Superior temporal gyrus (tissue), 1 donor: ENCODE measurements around the gene CS.
A peak's percentile ranks its signal among the peaks of the same experiment; 100 is the strongest.
"Not testable (repeated sequence)": the region's sequence is repeated elsewhere in the genome, so short reads cannot be mapped to it uniquely, and the experiment has no call there.

Source experiments
- DNase-seq: peaks from one replicate; pipeline ENCODE4 v3.0.0-alpha.2; 2016; ENCODE audit errors: extremely low spot score

The CS gene

GRCh38 chr12:56321027-56321426 lies 20.9 kb upstream of the CS start:
- DNase-seq = no peak

DNA sequence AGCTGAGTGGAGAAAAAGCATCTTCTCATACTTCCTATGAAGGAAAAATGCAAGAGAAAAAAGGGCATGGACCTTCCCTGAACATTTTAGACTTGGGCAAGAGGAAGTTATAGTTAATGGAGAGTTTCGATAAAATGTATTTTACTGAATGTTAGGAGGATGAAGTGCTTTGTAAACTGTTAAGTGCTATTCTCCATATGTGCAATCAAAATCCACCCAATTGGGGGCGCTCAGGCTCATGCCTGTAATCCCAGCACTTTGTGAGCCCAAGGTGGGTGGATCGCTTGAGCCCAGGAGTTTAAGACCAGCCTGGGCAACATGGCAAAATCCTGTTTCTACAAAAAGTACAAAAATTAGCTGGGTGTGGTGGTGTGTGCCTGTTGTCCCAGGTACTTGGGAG lies 17.5 kb upstream of the CS start:
- no peak for DNase-seq

- DNase-seq = peak; percentile 94
Measured at GRCh38 chr12:56315622-56316473, 15.7 kb upstream of the CS start, which contains the start of gene CNPY2. CNPY2 (minus strand) TSS chr12:56315988; CDS start chr12:56315217, 771 bp downstream.

- peak; percentile 67 for DNase-seq
Measured at GRCh38 chr12:56315249-56315621, 15.1 kb upstream of the CS start.

- DNase-seq = no peak
Measured at GRCh38 chr12:56311003-56311402, 10.9 kb upstream of the CS start.

- DNase-seq = no peak
Measured at GRCh38 chr12:56308714-56309113, 8.6 kb upstream of the CS start.

DNA sequence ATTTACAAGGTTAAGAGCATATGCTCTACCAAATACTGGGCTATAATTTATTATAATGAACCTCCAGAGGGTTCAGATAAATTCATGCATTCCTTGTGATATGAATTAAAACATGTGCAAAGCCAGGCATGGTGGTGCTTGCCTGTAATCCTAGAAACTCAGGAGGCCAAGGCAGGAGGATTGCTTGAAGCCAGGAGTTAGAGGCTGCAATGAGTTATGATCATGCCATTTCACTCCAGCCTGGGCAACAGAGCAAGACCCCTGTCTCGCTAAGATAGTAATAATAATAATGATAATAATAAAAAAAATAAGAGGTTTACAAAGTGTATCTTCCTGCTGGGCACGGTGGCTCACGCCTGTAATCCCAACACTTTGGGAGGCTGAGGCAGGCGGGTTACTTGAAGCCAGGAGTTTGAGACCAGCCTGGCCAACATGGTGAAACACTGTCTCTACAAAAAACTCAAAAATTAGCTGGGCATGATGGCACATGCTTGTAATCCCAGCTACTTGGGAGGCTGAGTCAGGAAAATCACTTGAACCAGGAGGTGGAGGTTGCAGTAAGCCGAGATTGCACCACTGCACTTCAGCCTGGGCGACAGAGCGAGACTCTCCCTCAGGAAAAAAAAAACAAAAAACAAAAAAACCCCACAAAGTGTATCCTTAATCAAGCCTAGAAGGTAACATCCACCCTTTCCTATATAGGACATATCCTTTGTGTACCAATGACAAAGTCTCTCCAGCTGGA lies 7.3 kb upstream of the CS start:
- no peak for DNase-seq

DNA sequence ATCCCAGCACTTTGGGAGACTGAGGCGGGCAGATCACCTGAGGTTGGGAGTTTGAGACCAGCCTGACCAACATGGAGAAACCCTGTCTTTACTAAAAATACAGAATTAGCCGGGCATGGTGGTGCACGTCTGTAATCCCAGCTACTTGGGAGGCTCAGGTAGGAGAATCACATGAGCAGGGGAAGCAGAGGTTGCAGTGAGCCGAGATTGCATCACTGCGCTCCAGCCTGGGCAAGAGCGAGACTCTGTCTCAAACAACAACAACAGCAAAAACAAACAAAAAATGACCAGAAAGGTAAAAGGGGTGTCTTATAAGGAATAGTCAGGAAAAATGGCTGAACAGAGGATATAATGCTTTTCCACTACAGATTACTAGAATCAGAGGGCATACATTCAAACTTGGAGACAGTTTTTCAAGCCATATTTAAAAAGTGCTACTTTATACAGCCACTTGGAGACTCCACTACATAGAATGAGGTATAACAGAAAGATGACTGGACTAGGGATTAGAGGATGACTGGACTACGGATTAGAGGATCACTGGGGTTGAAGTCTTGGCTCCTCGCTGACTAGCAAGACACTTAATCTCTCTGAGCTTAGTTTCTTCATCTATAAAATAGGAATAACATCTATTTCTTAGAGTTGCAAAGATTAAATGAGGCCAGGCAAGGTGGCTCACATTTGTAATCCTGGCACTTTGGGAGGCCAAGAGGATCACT lies 4.9 kb upstream of the CS start:
- no peak for DNase-seq

GRCh38 chr12:56304276-56304675 lies 4.1 kb upstream of the CS start:
- DNase-seq = no peak

- DNase-seq = no peak
Measured at GRCh38 chr12:56300644-56301464, 724 bp upstream of the CS start.

GRCh38 chr12:56299308-56299852 lies 750 bp downstream of the CS start:
- DNase-seq = no peak

DNA sequence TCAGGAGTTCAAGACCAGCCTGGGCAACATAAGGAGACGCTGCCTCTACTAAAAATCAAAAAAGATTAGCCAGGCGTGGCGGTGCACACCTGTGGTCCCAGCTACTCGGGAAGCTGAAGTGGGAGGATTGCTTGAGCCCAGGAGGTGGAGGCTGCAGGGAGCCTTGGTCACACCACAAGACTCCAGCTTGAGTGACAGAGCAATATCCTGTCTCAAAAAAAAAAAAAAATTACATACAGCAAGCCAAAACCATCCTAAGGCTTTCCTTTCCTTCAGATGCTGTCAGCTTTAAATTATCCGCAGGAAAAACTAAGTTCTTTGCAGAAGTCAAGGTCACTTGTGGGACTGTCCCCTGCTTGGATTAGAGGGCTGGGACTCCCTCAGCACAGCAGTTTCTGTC lies 1.3 kb downstream of the CS start:
- no peak for DNase-seq

- DNase-seq = no peak
Measured at GRCh38 chr12:56297400-56297799, 2.7 kb downstream of the CS start.

- no peak for DNase-seq
Measured at GRCh38 chr12:56296295-56296694, 3.8 kb downstream of the CS start.

- DNase-seq = no peak
Measured at GRCh38 chr12:56293795-56294194, 6.3 kb downstream of the CS start.

GRCh38 chr12:56288705-56289387 lies 11.3 kb downstream of the CS start:
- no peak for DNase-seq

- no peak for DNase-seq
Measured at GRCh38 chr12:56286044-56286830, 13.9 kb downstream of the CS start.

- not testable (repeated sequence) for DNase-seq
Measured at GRCh38 chr12:56284263-56284662, 15.9 kb downstream of the CS start.

DNA sequence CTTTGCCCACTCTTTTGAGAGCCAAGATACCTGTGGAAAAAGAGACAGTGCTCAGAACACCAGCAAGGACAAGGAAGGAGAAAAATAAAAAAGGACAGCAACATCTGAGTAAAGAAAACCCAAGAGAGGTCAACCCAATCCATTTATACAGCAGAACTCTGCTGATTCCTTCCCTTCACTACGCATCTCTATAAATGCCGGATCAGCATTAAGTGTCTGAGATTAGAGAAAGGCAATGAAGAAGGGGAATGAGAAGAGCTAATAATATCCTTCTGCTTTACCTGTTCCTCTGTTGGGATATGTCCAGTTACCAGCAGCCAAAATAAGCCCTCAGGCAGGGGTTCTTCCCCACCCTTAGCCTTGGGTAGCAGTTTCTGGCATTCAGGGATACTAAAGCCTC lies 17.6 kb downstream of the CS start:
- no peak for DNase-seq

DNA sequence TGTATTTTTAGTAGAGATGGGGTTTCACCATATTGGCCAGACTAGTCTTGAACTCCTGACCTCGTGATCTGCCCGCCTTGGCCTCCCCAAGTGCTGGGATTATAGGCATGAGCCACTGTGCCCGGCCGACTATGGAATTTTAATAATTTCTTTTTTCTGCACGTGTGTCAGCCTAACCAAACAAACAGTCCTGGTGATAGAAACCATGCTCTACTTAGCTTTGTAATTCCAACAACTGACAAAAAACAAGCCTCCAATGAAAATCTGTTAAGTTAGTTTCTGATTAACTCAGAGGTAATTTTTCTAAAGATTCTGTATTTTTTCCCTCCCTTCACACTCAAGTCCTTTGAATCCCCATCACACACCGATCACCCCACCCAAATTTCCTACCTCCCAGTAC lies 18.1 kb downstream of the CS start:
- no peak for DNase-seq
